ENCODE data around the gene COQ8B.

DNA sequence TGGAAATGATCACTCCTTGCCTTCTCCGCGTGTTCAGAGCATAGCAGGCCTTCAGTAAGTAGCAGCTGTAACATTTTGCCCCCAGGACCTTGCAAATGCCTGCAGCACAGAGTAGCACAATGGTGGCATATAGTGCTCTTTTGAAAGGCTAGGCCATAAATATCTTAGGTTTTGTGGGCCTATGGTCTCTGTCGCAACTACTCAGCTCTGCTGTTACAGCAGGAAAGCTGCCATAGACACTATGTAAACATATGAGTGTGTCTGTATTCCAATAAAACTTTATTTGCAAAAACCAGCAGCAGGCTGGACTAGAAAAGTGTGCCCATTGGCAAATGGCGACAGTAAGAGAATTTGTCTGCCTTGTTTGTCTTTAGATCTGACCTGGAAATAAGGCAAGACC, 9.6 kb upstream of the COQ8B start:
- TF ChIP-seq CTCF (IDR thresholded peaks at IDR 0.05; ENCODE audit: low read length) (no peak), EZH2 (IDR thresholded peaks at IDR 0.05; ENCODE audit: borderline replicate concordance, low read length) (no peak)

All from OCI-LY1 (cell line).